Panc1 (cell line): ENCODE results near the gene EGFLAM. TPM values are rescaled to one million over a fixed set of nuclear protein-coding genes. Genes with fewer than 3 reads are reported as not detected.

Experiments
- ATAC-seq: fragments of 200-7000 bp; cut with Tn5 transposase; 2 replicates; pipeline ENCODE4 v1.9.1; 2020; ENCODE audit warnings: mild to moderate bottlenecking, moderate library complexity
- BruUV-seq: library from RNA; stranded (reverse); fragments of 400-500 nt; replicated peaks from 2 replicates; lab custom pipeline; 2021; lab: Mats Ljungman, UMichigan
- CTCF ChIA-PET: fragments of 300-600 bp; sonication (Branson Sonifier 250); formaldehyde crosslinking; loops from one replicate; lab custom pipeline; 2022; ENCODE audit warnings: antibody characterized with exemption; lab: Charles Lee
- POLR2A ChIA-PET: fragments of 300-600 bp; sonication (Branson Sonifier 250); formaldehyde crosslinking; loops from one replicate; lab custom pipeline; 2022; ENCODE audit warnings: antibody characterized with exemption; lab: Charles Lee
- DNase-seq: peaks from one replicate; pipeline ENCODE4 v3.0.0-alpha.2; 2010; ENCODE audit warnings: low read depth, low spot score
- H3K27ac ChIP-seq: 2 replicates; pipeline ENCODE4 v1.5.1; 2011; ENCODE audit warnings: mild to moderate bottlenecking, low read length, inconsistent platforms
- H3K27me3 ChIP-seq: fragments of 200-500 bp; sonication (Bioruptor generic); 2 replicates; pipeline ENCODE4 v1.6.0; 2014; ENCODE audit warnings: low read length, inconsistent platforms; ENCODE audit not compliant: control insufficient read depth, insufficient read depth
- H3K36me3 ChIP-seq: fragments of 200-500 bp; sonication (Bioruptor generic); 2 replicates; pipeline ENCODE4 v1.5.1; 2014; ENCODE audit warnings: inconsistent platforms, mild to moderate bottlenecking, low read length, moderate library complexity; ENCODE audit not compliant: control insufficient read depth, insufficient read depth
- H3K4me1 ChIP-seq: 2 replicates; pipeline ENCODE4 v1.5.1; 2011; ENCODE audit warnings: inconsistent platforms, mild to moderate bottlenecking, low read length, moderate library complexity; ENCODE audit not compliant: control insufficient read depth, insufficient read depth
- H3K4me3 ChIP-seq, 2 experiments: 2 replicates each; pipeline ENCODE4 v1.5.1; 2011 to 2012; ENCODE audit warnings: low read depth in 2 of 2, low read length in 2 of 2, mild to moderate bottlenecking in 2 of 2, inconsistent platforms in 1 of 2, moderate library complexity in 1 of 2
- H3K9me3 ChIP-seq: fragments of 200-500 bp; sonication (Bioruptor generic); 2 replicates; pipeline ENCODE4 v1.5.1; 2014; ENCODE audit warnings: low read depth, mild to moderate bottlenecking, inconsistent platforms, low read length, moderate library complexity; ENCODE audit not compliant: control insufficient read depth, insufficient read depth
- CTCF ChIP-seq: fragments of 450-650 bp; IDR thresholded peaks from 2 replicates; pipeline ENCODE4 v1.5.1; 2017; ENCODE audit warnings: mild to moderate bottlenecking
- POLR2AphosphoS5 ChIP-seq: IDR thresholded peaks from 2 replicates; pipeline ENCODE4 v1.6.1; 2012; ENCODE audit warnings: mild to moderate bottlenecking, low read depth, low read length, moderate library complexity
- SIN3A ChIP-seq: IDR thresholded peaks from 2 replicates; pipeline ENCODE4 v1.6.1; 2012; ENCODE audit warnings: low read depth, mild to moderate bottlenecking, low read length, moderate library complexity, borderline replicate concordance; ENCODE audit not compliant: insufficient read depth
- TCF7L2 ChIP-seq: IDR thresholded peaks from 2 replicates; pipeline ENCODE4 v1.6.1; 2011; ENCODE audit warnings: mild to moderate bottlenecking, low read depth, low read length, inconsistent platforms
- in situ Hi-C: cut with HindIII; loops from 2 replicates; pipeline ENCODE4 v1.10.0; 2016; ENCODE audit warnings: low sequenced_read_pairs, low pct_unique_long_range_greater_than_20kb
- intact Hi-C: fragments of 100-400 bp; cut with micrococcal nuclease; formaldehyde crosslinking; loops from one replicate; pipeline ENCODE4 v1.10.0; 2022; ENCODE audit not compliant: unreplicated experiment
- total RNA-seq: library from RNA; stranded (reverse); gene quantifications from one replicate; pipeline ENCODE4 v1.2.1, GENCODE V29; 2021; ENCODE audit not compliant: unreplicated experiment
- TF ChIP-seq, protein P1 (sequence below), 2 experiments: IDR thresholded peaks; 2 replicates each; pipeline ENCODE4 v1.6.1; 2011 to 2012; ENCODE audit warnings: low read depth in 2 of 2, control low read depth in 1 of 2, low read length in 1 of 2, mild to moderate bottlenecking in 1 of 2, moderate library complexity in 1 of 2; ENCODE audit not compliant: insufficient read depth in 1 of 2

EGFLAM gene
- total RNA-seq, 1 experiment from 2014 or later, result 14.8 TPM

GRCh38 chr5:38289457-38289856, 31.1 kb downstream of the EGFLAM start:
- TF ChIP-seq, protein P1, sequence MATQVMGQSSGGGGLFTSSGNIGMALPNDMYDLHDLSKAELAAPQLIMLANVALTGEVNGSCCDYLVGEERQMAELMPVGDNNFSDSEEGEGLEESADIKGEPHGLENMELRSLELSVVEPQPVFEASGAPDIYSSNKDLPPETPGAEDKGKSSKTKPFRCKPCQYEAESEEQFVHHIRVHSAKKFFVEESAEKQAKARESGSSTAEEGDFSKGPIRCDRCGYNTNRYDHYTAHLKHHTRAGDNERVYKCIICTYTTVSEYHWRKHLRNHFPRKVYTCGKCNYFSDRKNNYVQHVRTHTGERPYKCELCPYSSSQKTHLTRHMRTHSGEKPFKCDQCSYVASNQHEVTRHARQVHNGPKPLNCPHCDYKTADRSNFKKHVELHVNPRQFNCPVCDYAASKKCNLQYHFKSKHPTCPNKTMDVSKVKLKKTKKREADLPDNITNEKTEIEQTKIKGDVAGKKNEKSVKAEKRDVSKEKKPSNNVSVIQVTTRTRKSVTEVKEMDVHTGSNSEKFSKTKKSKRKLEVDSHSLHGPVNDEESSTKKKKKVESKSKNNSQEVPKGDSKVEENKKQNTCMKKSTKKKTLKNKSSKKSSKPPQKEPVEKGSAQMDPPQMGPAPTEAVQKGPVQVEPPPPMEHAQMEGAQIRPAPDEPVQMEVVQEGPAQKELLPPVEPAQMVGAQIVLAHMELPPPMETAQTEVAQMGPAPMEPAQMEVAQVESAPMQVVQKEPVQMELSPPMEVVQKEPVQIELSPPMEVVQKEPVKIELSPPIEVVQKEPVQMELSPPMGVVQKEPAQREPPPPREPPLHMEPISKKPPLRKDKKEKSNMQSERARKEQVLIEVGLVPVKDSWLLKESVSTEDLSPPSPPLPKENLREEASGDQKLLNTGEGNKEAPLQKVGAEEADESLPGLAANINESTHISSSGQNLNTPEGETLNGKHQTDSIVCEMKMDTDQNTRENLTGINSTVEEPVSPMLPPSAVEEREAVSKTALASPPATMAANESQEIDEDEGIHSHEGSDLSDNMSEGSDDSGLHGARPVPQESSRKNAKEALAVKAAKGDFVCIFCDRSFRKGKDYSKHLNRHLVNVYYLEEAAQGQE (IDR thresholded peaks at IDR 0.05; ENCODE audit: insufficient read depth in 1 of 2, low read depth in 2 of 2, low read length in 1 of 2), result no peak
- TF ChIP-seq TCF7L2, result no peak
- TF ChIP-seq CTCF, result no peak
- no peak for TF ChIP-seq SIN3A
- TF ChIP-seq POLR2AphosphoS5, result no peak
- ChIA-PET CTCF (no interaction called here), POLR2A (no interaction called here)
- intact Hi-C loops, result no loop called here
- DNase-seq (no peak), ATAC-seq (no peak)
- BruUV-seq, result no TSS peak
- in situ Hi-C loops, result no loop called here
- Histone ChIP-seq H3K36me3 (no peaks in the 10 kb centered on the region), H3K27me3 (peaks cover 13% of the 10 kb centered on the region), H3K27ac (no peak overlapping the region), H3K4me3 (no peak overlapping the region), H3K4me1 (no peaks in the 10 kb centered on the region; the same call in 1 of the 2 replicates), H3K9me3 (no peaks in the 10 kb centered on the region)

DNA sequence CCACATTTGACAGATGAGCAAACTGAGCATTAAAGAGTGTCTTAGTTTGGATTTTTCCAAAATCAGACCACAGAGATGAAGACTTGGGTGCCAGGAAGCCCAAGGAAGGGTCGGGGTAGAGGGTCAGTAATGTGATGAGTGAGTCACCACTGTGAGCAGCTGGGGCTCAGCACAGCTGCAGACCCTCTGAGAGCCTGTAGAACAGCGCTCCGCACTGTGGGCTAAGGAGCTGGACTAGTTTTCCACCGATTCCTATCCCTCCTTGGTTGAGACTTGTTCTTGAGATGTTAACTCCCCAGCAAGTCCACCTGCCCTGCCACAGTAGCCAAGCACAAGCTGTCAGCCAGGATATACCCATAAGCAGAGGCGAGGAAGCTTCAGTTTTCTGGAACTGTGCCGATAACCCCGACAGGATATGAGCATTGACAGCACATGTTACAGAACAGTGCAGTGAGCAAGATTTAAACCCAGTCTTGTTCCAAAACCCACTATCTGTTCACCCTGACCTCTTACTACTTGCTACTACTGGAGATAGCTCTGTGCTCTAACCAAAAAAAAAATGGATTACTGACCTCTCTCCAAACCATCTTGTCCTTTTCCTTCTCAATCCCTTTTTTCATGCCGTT, 31.8 kb downstream of the EGFLAM start:
- H3K9me3 ChIP-seq, result no peaks in the 10 kb centered on the region
- in situ Hi-C loops (no loop called here), intact Hi-C loops (no loop called here)
- H3K4me1 ChIP-seq, result no peaks in the 10 kb centered on the region; the same call in 1 of the 2 replicates
- H3K27ac ChIP-seq, result no peak overlapping the region
- BruUV-seq, result no TSS peak
- H3K4me3 ChIP-seq, result no peak overlapping the region
- TF ChIP-seq TCF7L2, result no peak
- no peak for TF ChIP-seq SIN3A
- no peak for TF ChIP-seq POLR2AphosphoS5
- no peak for TF ChIP-seq CTCF
- TF ChIP-seq, protein P1 (IDR thresholded peaks at IDR 0.05; ENCODE audit: insufficient read depth in 1 of 2, low read depth in 2 of 2, low read length in 1 of 2), result no peak
- no peak for DNase-seq
- ChIA-PET POLR2A (no interaction called here), CTCF (interaction anchor here (0.6 kb wide), 1 partner anchor 806 kb away, joined by 3 read pairs; no protein-coding TSS in a partner anchor)
- no peak for ATAC-seq
- H3K36me3 ChIP-seq, result no peaks in the 10 kb centered on the region
- peaks cover 13% of the 10 kb centered on the region for H3K27me3 ChIP-seq
